Measurements from ENCODE around the gene MYBPHL.

Gene MYBPHL

GRCh38 chr1:109243221-109243620, 63.6 kb downstream of the MYBPHL start:
- ATAC-seq: no peak
- TF ChIP-seq ZC3H10 (CRISPR knock-in tag; IDR thresholded peaks at IDR 0.05) (no peak), BACH2 (CRISPR knock-in tag; IDR thresholded peaks at IDR 0.05; ENCODE audit: borderline replicate concordance) (no peak), PPARA (CRISPR knock-in tag; IDR thresholded peaks at IDR 0.05; ENCODE audit: borderline replicate concordance) (no peak), ESRRG (CRISPR knock-in tag; IDR thresholded peaks at IDR 0.05) (no peak), TSHZ2 (CRISPR knock-in tag; IDR thresholded peaks at IDR 0.05) (no peak), GLIS3 (CRISPR knock-in tag; IDR thresholded peaks at IDR 0.05) (no peak), ARNTL (CRISPR knock-in tag; IDR thresholded peaks at IDR 0.05; ENCODE audit: borderline replicate concordance, low read depth) (no peak), ZNF70 (CRISPR knock-in tag; IDR thresholded peaks at IDR 0.05) (no peak), ZNF565 (CRISPR knock-in tag; conservative IDR thresholded peaks at IDR 0.05; ENCODE audit: low read depth) (no peak), ZNF8 (CRISPR knock-in tag; IDR thresholded peaks at IDR 0.05) (no peak), ZFP30 (CRISPR knock-in tag; IDR thresholded peaks at IDR 0.05) (no peak), TCF4 (CRISPR knock-in tag; IDR thresholded peaks at IDR 0.05; ENCODE audit: borderline replicate concordance) (no peak), ISL1 (CRISPR knock-in tag; IDR thresholded peaks at IDR 0.05) (no peak), TOX (CRISPR knock-in tag; IDR thresholded peaks at IDR 0.05; ENCODE audit: borderline replicate concordance) (no peak), ZFP3 (CRISPR knock-in tag; IDR thresholded peaks at IDR 0.05) (no peak), OSR1 (CRISPR knock-in tag; IDR thresholded peaks at IDR 0.05) (no peak), CSRNP3 (CRISPR knock-in tag; IDR thresholded peaks at IDR 0.05) (no peak)
- TF ChIP-seq, protein P1, sequence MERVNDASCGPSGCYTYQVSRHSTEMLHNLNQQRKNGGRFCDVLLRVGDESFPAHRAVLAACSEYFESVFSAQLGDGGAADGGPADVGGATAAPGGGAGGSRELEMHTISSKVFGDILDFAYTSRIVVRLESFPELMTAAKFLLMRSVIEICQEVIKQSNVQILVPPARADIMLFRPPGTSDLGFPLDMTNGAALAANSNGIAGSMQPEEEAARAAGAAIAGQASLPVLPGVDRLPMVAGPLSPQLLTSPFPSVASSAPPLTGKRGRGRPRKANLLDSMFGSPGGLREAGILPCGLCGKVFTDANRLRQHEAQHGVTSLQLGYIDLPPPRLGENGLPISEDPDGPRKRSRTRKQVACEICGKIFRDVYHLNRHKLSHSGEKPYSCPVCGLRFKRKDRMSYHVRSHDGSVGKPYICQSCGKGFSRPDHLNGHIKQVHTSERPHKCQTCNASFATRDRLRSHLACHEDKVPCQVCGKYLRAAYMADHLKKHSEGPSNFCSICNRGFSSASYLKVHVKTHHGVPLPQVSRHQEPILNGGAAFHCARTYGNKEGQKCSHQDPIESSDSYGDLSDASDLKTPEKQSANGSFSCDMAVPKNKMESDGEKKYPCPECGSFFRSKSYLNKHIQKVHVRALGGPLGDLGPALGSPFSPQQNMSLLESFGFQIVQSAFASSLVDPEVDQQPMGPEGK (CRISPR knock-in tag; IDR thresholded peaks at IDR 0.05; ENCODE audit: borderline replicate concordance): no peak
- TF ChIP-seq, protein P2, sequence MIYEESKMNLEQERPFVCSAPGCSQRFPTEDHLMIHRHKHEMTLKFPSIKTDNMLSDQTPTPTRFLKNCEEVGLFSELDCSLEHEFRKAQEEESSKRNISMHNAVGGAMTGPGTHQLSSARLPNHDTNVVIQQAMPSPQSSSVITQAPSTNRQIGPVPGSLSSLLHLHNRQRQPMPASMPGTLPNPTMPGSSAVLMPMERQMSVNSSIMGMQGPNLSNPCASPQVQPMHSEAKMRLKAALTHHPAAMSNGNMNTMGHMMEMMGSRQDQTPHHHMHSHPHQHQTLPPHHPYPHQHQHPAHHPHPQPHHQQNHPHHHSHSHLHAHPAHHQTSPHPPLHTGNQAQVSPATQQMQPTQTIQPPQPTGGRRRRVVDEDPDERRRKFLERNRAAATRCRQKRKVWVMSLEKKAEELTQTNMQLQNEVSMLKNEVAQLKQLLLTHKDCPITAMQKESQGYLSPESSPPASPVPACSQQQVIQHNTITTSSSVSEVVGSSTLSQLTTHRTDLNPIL (CRISPR knock-in tag; IDR thresholded peaks at IDR 0.05; ENCODE audit: low read depth): no peak

DNA sequence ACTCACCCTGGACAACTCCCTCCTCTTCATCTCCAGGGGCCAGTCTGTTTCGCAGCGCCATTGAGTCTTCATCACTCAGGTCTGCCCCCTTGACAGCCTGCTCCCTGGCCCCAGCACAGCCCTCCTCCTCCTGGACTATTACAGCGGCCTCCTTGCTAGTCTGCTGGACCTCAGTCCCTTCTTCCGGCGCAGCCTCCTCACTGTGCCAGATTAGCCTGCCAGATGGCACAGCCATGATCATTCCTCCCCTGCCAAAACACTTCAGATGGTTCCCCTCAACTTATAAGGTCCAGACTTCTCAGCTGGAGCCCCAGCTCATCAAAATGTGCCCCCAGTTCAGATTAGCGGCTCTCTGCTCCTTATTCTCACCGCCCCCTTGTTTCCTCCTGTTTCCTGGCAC, 64.4 kb downstream of the MYBPHL start:
- no peak for ATAC-seq
- TF ChIP-seq ZFP3 (CRISPR knock-in tag; IDR thresholded peaks at IDR 0.05): no peak
- TF ChIP-seq GLIS3 (CRISPR knock-in tag; IDR thresholded peaks at IDR 0.05): no peak
- TF ChIP-seq, protein P2 (CRISPR knock-in tag; IDR thresholded peaks at IDR 0.05; ENCODE audit: low read depth): no peak
- TF ChIP-seq SNAI2 (CRISPR knock-in tag; IDR thresholded peaks at IDR 0.05): no peak
- TF ChIP-seq TOX (CRISPR knock-in tag; IDR thresholded peaks at IDR 0.05; ENCODE audit: borderline replicate concordance): no peak
- TF ChIP-seq ZNF8 (CRISPR knock-in tag; IDR thresholded peaks at IDR 0.05): no peak
- no peak for TF ChIP-seq ARNTL (CRISPR knock-in tag; IDR thresholded peaks at IDR 0.05; ENCODE audit: borderline replicate concordance, low read depth)
- no peak for TF ChIP-seq ESRRG (CRISPR knock-in tag; IDR thresholded peaks at IDR 0.05)
- TF ChIP-seq CSRNP3 (CRISPR knock-in tag; IDR thresholded peaks at IDR 0.05): no peak
- no peak for TF ChIP-seq OSR1 (CRISPR knock-in tag; IDR thresholded peaks at IDR 0.05)
- TF ChIP-seq, protein P1 (CRISPR knock-in tag; IDR thresholded peaks at IDR 0.05; ENCODE audit: borderline replicate concordance): no peak
